ENCODE measurements around the gene LHX3.
A peak's percentile ranks its signal among the peaks of the same experiment; 100 is the strongest.

LHX3 gene

GRCh38 chr9:136180586-136180985 lies 24.3 kb downstream of the LHX3 start:
- H3K4me1 ChIP-seq (ENCODE audit: control insufficient read depth, insufficient read depth, low read length), result no peaks in the 10 kb centered on the region
- ChIA-PET CTCF (no interaction called here), POLR2A (no interaction called here)
- H3K36me3 ChIP-seq (ENCODE audit: control insufficient read depth in 2 of 2, insufficient read depth in 1 of 2, low read length in 2 of 2), result no peaks in the 10 kb centered on the region
- H3K9me3 ChIP-seq (ENCODE audit: control insufficient read depth, insufficient read depth, low read depth, low read length), result no peaks in the 10 kb centered on the region
- no peak overlapping the region for H3K27ac ChIP-seq (ENCODE audit: extremely low read depth, low read depth, low read length)
- H3K4me3 ChIP-seq (ENCODE audit: low read depth, low read length), result no peak overlapping the region
- no peak for TF ChIP-seq ZNF629 (tag by site-specific recombination; IDR thresholded peaks at IDR 0.05)
- TF ChIP-seq ZNF785 (tag by site-specific recombination; IDR thresholded peaks at IDR 0.05), result no peak
- no peak for TF ChIP-seq ZNF324 (tag by site-specific recombination; IDR thresholded peaks at IDR 0.05)
- TF ChIP-seq ZNF350 (tag by site-specific recombination; IDR thresholded peaks at IDR 0.05), result no peak
- TF ChIP-seq PRDM1 (tag by site-specific recombination; IDR thresholded peaks at IDR 0.05), result no peak
- TF ChIP-seq ZNF184 (tag by site-specific recombination; IDR thresholded peaks at IDR 0.05), result no peak
- no peak for TF ChIP-seq AEBP2 (tag by site-specific recombination; IDR thresholded peaks at IDR 0.05; ENCODE audit: borderline replicate concordance)
- TF ChIP-seq ZNF223 (tag by site-specific recombination; IDR thresholded peaks at IDR 0.05), result no peak
- no peak for TF ChIP-seq ZEB2 (tag by site-specific recombination; IDR thresholded peaks at IDR 0.05)
- TF ChIP-seq ZNF580 (tag by site-specific recombination; IDR thresholded peaks at IDR 0.05), result no peak
- no peak for TF ChIP-seq ZBTB21 (tag by site-specific recombination; IDR thresholded peaks at IDR 0.05)
- no peak for TF ChIP-seq ZSCAN5A (tag by site-specific recombination; IDR thresholded peaks at IDR 0.05)
- no peak for TF ChIP-seq ZNF792 (tag by site-specific recombination; IDR thresholded peaks at IDR 0.05)
- TF ChIP-seq ZNF514 (tag by site-specific recombination; IDR thresholded peaks at IDR 0.05), result no peak
- TF ChIP-seq ZNF114 (tag by site-specific recombination; IDR thresholded peaks at IDR 0.05), result no peak
- peak; percentile 38; the same call in 1 of the 2 replicates for TF ChIP-seq ZNF600 (tag by site-specific recombination; IDR thresholded peaks at IDR 0.05)
- TF ChIP-seq ZNF639 (tag by site-specific recombination; IDR thresholded peaks at IDR 0.05), result no peak
- TF ChIP-seq PRDM4 (tag by site-specific recombination; IDR thresholded peaks at IDR 0.05), result peak; percentile 86

- H3K36me3 ChIP-seq (ENCODE audit: control insufficient read depth in 2 of 2, insufficient read depth in 1 of 2, low read length in 2 of 2), result no peaks in the 10 kb centered on the region
- CTCF ChIA-PET, result interaction anchor here (1.0 kb wide), 1 partner anchor 212 kb away, joined by 5 read pairs; no protein-coding TSS in a partner anchor
- no peak overlapping the region for H3K4me3 ChIP-seq (ENCODE audit: low read depth, low read length)
- no peak overlapping the region for H3K27ac ChIP-seq (ENCODE audit: extremely low read depth, low read depth, low read length)
- no peaks in the 10 kb centered on the region for H3K9me3 ChIP-seq (ENCODE audit: control insufficient read depth, insufficient read depth, low read depth, low read length)
- no peaks in the 10 kb centered on the region for H3K4me1 ChIP-seq (ENCODE audit: control insufficient read depth, insufficient read depth, low read length)
- POLR2A ChIA-PET, result no interaction called here
- no peak for TF ChIP-seq ZNF768 (tag by site-specific recombination; IDR thresholded peaks at IDR 0.05)
- no peak for TF ChIP-seq ZSCAN30 (tag by site-specific recombination; IDR thresholded peaks at IDR 0.05)
- no peak for TF ChIP-seq ZNF169 (tag by site-specific recombination; IDR thresholded peaks at IDR 0.05)
- no peak for TF ChIP-seq ZNF596 (tag by site-specific recombination; IDR thresholded peaks at IDR 0.05)
- TF ChIP-seq ZNF571 (tag by site-specific recombination; IDR thresholded peaks at IDR 0.05), result no peak
- TF ChIP-seq ZNF548 (tag by site-specific recombination; IDR thresholded peaks at IDR 0.05), result no peak
- no peak for TF ChIP-seq ZFP41 (tag by site-specific recombination; IDR thresholded peaks at IDR 0.05; ENCODE audit: borderline replicate concordance)
- TF ChIP-seq HOXA7 (CRISPR knock-in tag; IDR thresholded peaks at IDR 0.05; ENCODE audit: borderline replicate concordance), result no peak
- no peak for TF ChIP-seq GFI1B (tag by site-specific recombination; IDR thresholded peaks at IDR 0.05)
- TF ChIP-seq ZNF2 (tag by site-specific recombination; IDR thresholded peaks at IDR 0.05), result no peak
- TF ChIP-seq OSR2 (tag by site-specific recombination; IDR thresholded peaks at IDR 0.05), result no peak
- no peak for TF ChIP-seq ZNF664 (tag by site-specific recombination; IDR thresholded peaks at IDR 0.05)
Observed at GRCh38 chr9:136179761-136180160, 25.2 kb downstream of the LHX3 start.
